Neuronal stem cell (in vitro differentiated cells): ENCODE data around the gene PFKP.
A peak's percentile ranks its signal among the peaks of the same experiment; 100 is the strongest.

ENCODE experiments used
- DNase-seq: peaks from one replicate; pipeline ENCODE4 v3.0.0-alpha.2; 2013; ENCODE audit warnings: low spot score
- H2AFZ ChIP-seq: one replicate; pipeline ENCODE4 v1.6.1; 2013; ENCODE audit warnings: mild to moderate bottlenecking, low read length, inconsistent platforms
- H2AK5ac ChIP-seq: 2 replicates; pipeline ENCODE4 v1.6.1; 2013; ENCODE audit warnings: low read depth, mild to moderate bottlenecking, inconsistent platforms, low read length, moderate library complexity, mixed read lengths
- H2BK120ac ChIP-seq: 2 replicates; pipeline ENCODE4 v1.6.1; 2013; ENCODE audit warnings: low read depth, mild to moderate bottlenecking, inconsistent platforms, low read length, moderate library complexity, mixed read lengths
- H2BK12ac ChIP-seq: one replicate; pipeline ENCODE4 v1.6.1; 2013; ENCODE audit warnings: low read length, inconsistent platforms
- H2BK15ac ChIP-seq: 2 replicates; pipeline ENCODE4 v1.6.1; 2013; ENCODE audit warnings: mild to moderate bottlenecking, low read length, inconsistent platforms, mixed read lengths
- H2BK5ac ChIP-seq: one replicate; pipeline ENCODE4 v1.6.1; 2013; ENCODE audit warnings: inconsistent platforms, mild to moderate bottlenecking, low read length, moderate library complexity
- H3K14ac ChIP-seq: one replicate; pipeline ENCODE4 v1.6.1; 2013; ENCODE audit warnings: low read length, inconsistent platforms
- H3K18ac ChIP-seq: 2 replicates; pipeline ENCODE4 v1.6.1; 2013; ENCODE audit warnings: low read length, inconsistent platforms
- H3K23ac ChIP-seq: 2 replicates; pipeline ENCODE4 v1.6.1; 2013; ENCODE audit warnings: low read depth, mild to moderate bottlenecking, mixed read lengths, low read length, inconsistent platforms; ENCODE audit not compliant: poor library complexity
- H3K27ac ChIP-seq: replicated peaks from 3 replicates; pipeline ENCODE4 v1.5.1; 2013; ENCODE audit warnings: low read length, inconsistent platforms
- H3K27me3 ChIP-seq, 3 experiments: 2 replicates each; pipeline ENCODE4 v1.6.1; 2013; ENCODE audit warnings: low read length in 3 of 3, mild to moderate bottlenecking in 2 of 3, inconsistent platforms in 1 of 3, low read depth in 1 of 3, mixed read lengths in 1 of 3, moderate library complexity in 1 of 3; ENCODE audit not compliant: control insufficient read depth in 3 of 3, insufficient read depth in 3 of 3
- H3K36me3 ChIP-seq, 2 donors: replicated peaks in 1 of 2; 2 replicates each; pipeline ENCODE4 v1.6.1; 2013; ENCODE audit warnings: low read length in 2 of 2; ENCODE audit not compliant: control insufficient read depth in 2 of 2, insufficient read depth in 2 of 2
- H3K4ac ChIP-seq: 2 replicates; pipeline ENCODE4 v1.6.1; 2013; ENCODE audit warnings: inconsistent platforms, mild to moderate bottlenecking, low read length, moderate library complexity
- H3K4me1 ChIP-seq, 2 donors: 1 replicate in 1 of 2; 2 replicates in 1 of 2; pipeline ENCODE4 v1.6.1; 2013; ENCODE audit warnings: low read length in 2 of 2, low read depth in 1 of 2; ENCODE audit not compliant: control insufficient read depth in 2 of 2, insufficient read depth in 1 of 2
- H3K4me2 ChIP-seq: one replicate; pipeline ENCODE4 v1.6.1; 2013; ENCODE audit warnings: mild to moderate bottlenecking, low read length, inconsistent platforms; ENCODE audit not compliant: insufficient read depth, poor library complexity, severe bottlenecking
- H3K4me3 ChIP-seq, 2 donors: 2 replicates each; pipeline ENCODE4 v1.5.1; 2013; ENCODE audit warnings: low read length in 2 of 2, mild to moderate bottlenecking in 2 of 2, inconsistent platforms in 1 of 2, moderate library complexity in 1 of 2
- H3K79me1 ChIP-seq: one replicate; pipeline ENCODE4 v1.6.1; 2013; ENCODE audit warnings: low read depth, mild to moderate bottlenecking, inconsistent platforms, low read length, moderate library complexity
- H3K9ac ChIP-seq: one replicate; pipeline ENCODE4 v1.6.1; 2013; ENCODE audit warnings: mild to moderate bottlenecking, low read depth, low read length, inconsistent platforms; ENCODE audit not compliant: poor library complexity
- H3K9me3 ChIP-seq, 2 donors: replicated peaks in 1 of 2; 2 replicates each; pipeline versions ENCODE3 to v1.6.1; 2013; ENCODE audit warnings: low read length in 2 of 2, mild to moderate bottlenecking in 2 of 2, inconsistent platforms in 1 of 2, low read depth in 1 of 2, mixed read lengths in 1 of 2, moderate library complexity in 1 of 2; ENCODE audit not compliant: control insufficient read depth in 2 of 2, insufficient read depth in 1 of 2
- H4K8ac ChIP-seq: one replicate; pipeline ENCODE4 v1.6.1; 2013; ENCODE audit warnings: low read depth, mild to moderate bottlenecking, inconsistent platforms, low read length, moderate library complexity
- H4K91ac ChIP-seq: one replicate; pipeline ENCODE4 v1.6.1; 2013; ENCODE audit warnings: low read length, low read depth, mild to moderate bottlenecking, inconsistent platforms; ENCODE audit not compliant: poor library complexity
- WGBS, 2 donors: extraction: QIAGEN DNeasy Blood & Tissue Kit; methylation state at CpG; one replicate each; pipeline ENCODE4 v1.1.7; 2013; ENCODE audit warnings: missing lambda C conversion rate in 2 of 2, mixed read lengths in 1 of 2; ENCODE audit not compliant: insufficient read length in 2 of 2, insufficient replicate concordance in 1 of 2; ENCODE audit errors: extremely low coverage in 2 of 2; 5-methylcytosine and 5-hydroxymethylcytosine counted together

PFKP gene

DNA sequence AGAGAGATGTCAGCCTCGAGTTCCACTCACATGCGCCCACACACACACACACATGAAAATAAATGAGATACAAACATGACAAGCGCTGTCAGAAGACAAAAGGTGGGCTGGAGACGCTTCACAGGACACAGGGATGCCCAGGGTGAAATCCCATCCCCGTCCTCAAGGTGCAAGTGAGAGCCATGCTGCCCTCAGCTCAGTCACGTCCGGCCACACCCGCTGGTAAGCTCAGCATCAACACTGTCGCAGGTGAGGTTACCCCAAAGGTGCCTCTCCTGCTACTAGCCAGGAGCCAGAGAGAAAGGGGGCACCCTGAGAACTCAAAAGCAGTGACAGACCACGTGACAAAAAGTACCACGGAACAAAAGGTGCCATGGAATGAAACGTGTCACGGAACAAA, 83.0 kb downstream of the PFKP start:
- Histone ChIP-seq H3K27me3 (no peaks in the 10 kb centered on the region), H3K4me3 (peak overlapping the region in 1 of 2 donors; percentile 18), H3K9me3 (no peaks in the 10 kb centered on the region), H3K18ac (peak overlapping the region; percentile 8), H4K91ac (no peak overlapping the region), H3K79me1 (no peaks in the 10 kb centered on the region), H3K36me3 (peaks cover 27 to 96% of the 10 kb centered on the region in 2 donors), H3K14ac (no peak overlapping the region), H2BK120ac (no peak overlapping the region), H2BK15ac (no peak overlapping the region), H4K8ac (no peak overlapping the region), H3K4me1 (no peaks in the 10 kb centered on the region), H2AK5ac (no peak overlapping the region), H3K4ac (no peak overlapping the region), H3K27ac (no peak overlapping the region), H2BK5ac (no peak overlapping the region), H3K4me2 (no peak overlapping the region), H3K9ac (no peak overlapping the region), H3K23ac (no peak overlapping the region), H2BK12ac (no peak overlapping the region), H2AFZ (no peak overlapping the region)
- WGBS, 2 donors, result no CpG with 5 or more reads among the region's 13 CpGs
- no peak for DNase-seq

DNA sequence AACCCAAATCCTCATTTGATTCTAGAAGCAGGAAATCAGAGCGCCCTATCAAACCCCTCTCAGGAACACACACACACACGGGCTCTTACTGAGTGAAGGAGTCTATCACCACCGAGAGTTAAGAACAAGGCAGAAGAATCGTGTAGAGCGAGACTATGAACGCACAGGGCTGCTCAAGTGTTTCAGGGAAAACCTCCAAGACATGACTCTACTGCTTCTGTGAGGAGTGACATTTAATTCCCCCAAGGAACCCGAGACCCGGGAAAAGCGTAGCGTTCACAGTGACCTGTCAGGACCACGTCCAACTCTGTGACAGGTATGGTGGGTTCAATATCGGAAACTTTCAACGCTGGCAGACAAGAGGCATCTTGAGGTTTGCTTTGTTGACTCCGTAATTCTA, 83.6 kb downstream of the PFKP start:
- DNase-seq, result no peak
- Histone ChIP-seq H3K4me2 (no peak overlapping the region), H2BK5ac (no peak overlapping the region), H4K91ac (no peak overlapping the region), H2AFZ (no peak overlapping the region), H2BK15ac (no peak overlapping the region), H3K4me3 (no peak overlapping the region), H3K79me1 (no peaks in the 10 kb centered on the region), H2BK12ac (no peak overlapping the region), H3K9me3 (no peaks in the 10 kb centered on the region), H3K27me3 (no peaks in the 10 kb centered on the region), H3K4me1 (no peaks in the 10 kb centered on the region), H3K14ac (no peak overlapping the region), H3K23ac (no peak overlapping the region), H3K27ac (no peak overlapping the region), H2BK120ac (no peak overlapping the region), H3K18ac (no peak overlapping the region), H3K4ac (no peak overlapping the region), H4K8ac (no peak overlapping the region), H2AK5ac (no peak overlapping the region), H3K9ac (no peak overlapping the region), H3K36me3 (peaks cover 30 to 96% of the 10 kb centered on the region in 2 donors)
- no CpG with 5 or more reads among the region's 14 CpGs for WGBS, 2 donors

- no peak overlapping the region for H3K14ac ChIP-seq
- H3K23ac ChIP-seq, result no peak overlapping the region
- H2AK5ac ChIP-seq, result no peak overlapping the region
- H2BK12ac ChIP-seq, result no peak overlapping the region
- H3K4me3 ChIP-seq, result peak overlapping the region in 1 of 2 donors; percentile 9
- no peak overlapping the region for H4K91ac ChIP-seq
- H3K36me3 ChIP-seq, result peaks cover 29 to 96% of the 10 kb centered on the region in 2 donors
- H3K27me3 ChIP-seq, result no peaks in the 10 kb centered on the region
- no peak overlapping the region for H2BK120ac ChIP-seq
- no peak overlapping the region for H2BK15ac ChIP-seq
- H2AFZ ChIP-seq, result no peak overlapping the region
- no peak overlapping the region for H3K4me2 ChIP-seq
- H3K4me1 ChIP-seq, result no peaks in the 10 kb centered on the region
- H3K9me3 ChIP-seq, result no peaks in the 10 kb centered on the region
- no peak overlapping the region for H3K18ac ChIP-seq
- no CpG with 5 or more reads among the region's 13 CpGs for WGBS, 2 donors
- no peak overlapping the region for H2BK5ac ChIP-seq
- H3K79me1 ChIP-seq, result no peaks in the 10 kb centered on the region
- no peak overlapping the region for H3K4ac ChIP-seq
- no peak overlapping the region for H3K27ac ChIP-seq
- no peak overlapping the region for H3K9ac ChIP-seq
- H4K8ac ChIP-seq, result no peak overlapping the region
- no peak for DNase-seq
Measured at GRCh38 chr10:3151889-3152565, 84.7 kb downstream of the PFKP start.

DNA sequence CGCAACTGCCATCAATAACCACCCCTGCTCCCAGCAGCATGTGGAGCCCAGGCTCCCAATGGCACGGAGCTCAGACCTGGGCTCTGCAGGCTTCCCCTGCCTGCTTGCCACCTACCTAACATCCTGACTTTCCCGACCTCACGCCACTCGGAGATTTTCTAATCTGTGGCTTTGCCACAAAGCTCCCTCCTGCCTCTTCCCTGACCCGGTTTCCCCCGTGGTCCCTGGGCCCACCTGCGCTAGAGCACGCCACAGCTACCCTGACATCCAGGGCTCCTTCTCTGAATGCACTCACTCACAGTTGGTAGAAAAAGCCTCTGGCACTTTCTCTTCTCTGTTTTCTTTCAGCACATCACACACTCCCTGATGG, 85.2 kb downstream of the PFKP start:
- H2BK120ac ChIP-seq, result no peak overlapping the region
- H3K4ac ChIP-seq, result no peak overlapping the region
- H3K36me3 ChIP-seq, result peaks cover 27 to 96% of the 10 kb centered on the region in 2 donors
- H4K91ac ChIP-seq, result no peak overlapping the region
- no peak overlapping the region for H2BK5ac ChIP-seq
- no peak for DNase-seq
- H2AK5ac ChIP-seq, result no peak overlapping the region
- H3K4me2 ChIP-seq, result no peak overlapping the region
- no peaks in the 10 kb centered on the region for H3K4me1 ChIP-seq
- no peak overlapping the region for H2BK12ac ChIP-seq
- no peak overlapping the region for H3K14ac ChIP-seq
- no peaks in the 10 kb centered on the region for H3K9me3 ChIP-seq
- peak overlapping the region in 1 of 2 donors; percentile 9 for H3K4me3 ChIP-seq
- H3K23ac ChIP-seq, result no peak overlapping the region
- no peaks in the 10 kb centered on the region for H3K27me3 ChIP-seq
- H3K9ac ChIP-seq, result no peak overlapping the region
- H2AFZ ChIP-seq, result no peak overlapping the region
- no peaks in the 10 kb centered on the region for H3K79me1 ChIP-seq
- no peak overlapping the region for H3K27ac ChIP-seq
- H2BK15ac ChIP-seq, result no peak overlapping the region
- WGBS, 2 donors, result no CpG with 5 or more reads among the region's 9 CpGs
- H3K18ac ChIP-seq, result no peak overlapping the region
- H4K8ac ChIP-seq, result no peak overlapping the region
